HepG2 (cell line): ENCODE results near the gene SNN. TPM values are rescaled to one million over a fixed set of nuclear protein-coding genes. Genes with fewer than 3 reads are reported as not detected.

Source experiments
- ATAC-seq: fragments of 200-7000 bp; cut with Tn5 transposase; 3 replicates; pipeline ENCODE4 v1.9.1; 2020; ENCODE audit warnings: mild to moderate bottlenecking, moderate library complexity
- BruUV-seq: library from RNA; stranded (reverse); fragments of 400-500 nt; replicated peaks from 2 replicates; lab custom pipeline; 2021; lab: Mats Ljungman, UMichigan
- CTCF ChIA-PET: fragments of 300-600 bp; formaldehyde crosslinking; extraction: SDS; loops from one replicate; lab custom pipeline; 2021; ENCODE audit warnings: low total read pairs, inconsistent platforms, low intra/inter-chr PET ratio; lab: Yijun Ruan, JAX
- POLR2A ChIA-PET: fragments of 350-600 bp; sonication (Branson Sonifier 250); formaldehyde crosslinking; loops from one replicate; lab custom pipeline; 2020; ENCODE audit warnings: antibody characterized with exemption, inconsistent platforms; lab: Yijun Ruan, JAX
- DNase-seq: peaks from one replicate; pipeline ENCODE4 v3.0.0-alpha.2; 2015; ENCODE audit warnings: low spot score
- FAIRE-seq: peaks from 3 replicates; lab custom pipeline; 2011; peaks lifted over from hg19 to GRCh38; lab: Jason Lieb, UNC
- H2AFZ ChIP-seq: one replicate; pipeline ENCODE4 v1.6.1; 2011; ENCODE audit warnings: low read length, inconsistent platforms
- H3K27ac ChIP-seq: fragments of 300-600 bp; 3 replicates; pipeline ENCODE4 v1.8.0; 2011; ENCODE audit warnings: mixed run types, mild to moderate bottlenecking, mixed read lengths, low read length, inconsistent platforms; ENCODE audit not compliant: insufficient read depth; ENCODE audit errors: extremely low read length
- H3K27me3 ChIP-seq, 2 experiments: fragments of 200-600 bp in 1 of 2; 2 replicates in 1 of 2; 3 replicates in 1 of 2; pipeline versions ENCODE4 v1.6.0 to v1.8.0; 2011; ENCODE audit warnings: low read length in 2 of 2, mild to moderate bottlenecking in 2 of 2, moderate library complexity in 2 of 2, inconsistent platforms in 1 of 2; ENCODE audit not compliant: insufficient read depth in 2 of 2, control insufficient read depth in 1 of 2
- H3K36me3 ChIP-seq, 2 experiments: fragments of 200-600 bp in 1 of 2; replicated peaks in 1 of 2; 2 replicates in 1 of 2; 3 replicates in 1 of 2; pipeline versions ENCODE4 v1.5.1 to v1.8.0; 2011; ENCODE audit warnings: low read length in 2 of 2, inconsistent platforms in 1 of 2; ENCODE audit not compliant: insufficient read depth in 2 of 2, control insufficient read depth in 1 of 2
- H3K4me1 ChIP-seq: 2 replicates; pipeline ENCODE4 v1.5.1; 2012; ENCODE audit warnings: low read length, inconsistent platforms; ENCODE audit not compliant: insufficient read depth
- H3K4me2 ChIP-seq: 2 replicates; pipeline ENCODE4 v1.6.0; 2011; ENCODE audit warnings: low read depth, low read length, inconsistent platforms
- H3K4me3 ChIP-seq, 3 experiments: fragments of 200-600 bp in 1 of 3; sonication (generic), shearing (Covaris generic) in 1 of 3; replicated peaks in 1 of 3; 2 replicates each; pipeline ENCODE4 v1.5.1; 2011 to 2016; ENCODE audit warnings: low read length in 3 of 3, inconsistent platforms in 2 of 3, low read depth in 2 of 3, mild to moderate bottlenecking in 2 of 3, control low read depth in 1 of 3, mixed read lengths in 1 of 3; ENCODE audit not compliant: insufficient read depth in 1 of 3
- H3K79me2 ChIP-seq: one replicate; pipeline ENCODE4 v1.6.1; 2011; ENCODE audit warnings: low read length, inconsistent platforms; ENCODE audit not compliant: insufficient read depth
- H3K9ac ChIP-seq: 2 replicates; pipeline ENCODE4 v1.6.0; 2011; ENCODE audit warnings: mild to moderate bottlenecking, low read depth, low read length, inconsistent platforms; ENCODE audit not compliant: insufficient read depth
- H3K9me3 ChIP-seq: 2 replicates; pipeline ENCODE4 v1.5.1; 2012; ENCODE audit warnings: mild to moderate bottlenecking, low read length
- H4K20me1 ChIP-seq: 2 replicates; pipeline ENCODE4 v1.6.0; 2011; ENCODE audit warnings: inconsistent platforms, mild to moderate bottlenecking, low read length, moderate library complexity; ENCODE audit not compliant: insufficient read depth
- AGO2 ChIP-seq: fragments of 200-400 bp; formaldehyde crosslinking; optimal IDR thresholded peaks from 2 replicates; pipeline ENCODE3; 2017; ENCODE audit warnings: mild to moderate bottlenecking, low read depth, low read length, moderate library complexity
- CAMTA2 ChIP-seq: sonication (generic); formaldehyde crosslinking; IDR thresholded peaks from 2 replicates; pipeline ENCODE4 v1.4.0; 2020; ENCODE audit warnings: mild to moderate bottlenecking, missing genetic modification reagents, borderline replicate concordance
- KAT8 ChIP-seq: IDR thresholded peaks from 2 replicates; pipeline ENCODE4 v1.6.1; 2016; ENCODE audit warnings: missing genetic modification reagents, missing compliant biosample characterization
- NRL ChIP-seq: sonication (generic); formaldehyde crosslinking; IDR thresholded peaks from 2 replicates; pipeline ENCODE4 v1.5.0; 2020; ENCODE audit warnings: missing genetic modification reagents, mild to moderate bottlenecking, moderate library complexity, borderline replicate concordance
- ZNF543 ChIP-seq: sonication (generic); formaldehyde crosslinking; IDR thresholded peaks from 2 replicates; pipeline ENCODE4 v1.4.0; 2020; ENCODE audit warnings: mild to moderate bottlenecking, missing genetic modification reagents
- ZNF724P ChIP-seq: sonication (generic); formaldehyde crosslinking; IDR thresholded peaks from 2 replicates; pipeline ENCODE4 v1.8.0; 2022; ENCODE audit warnings: missing genetic modification reagents, borderline replicate concordance
- ZNF768 ChIP-seq: sonication (generic); formaldehyde crosslinking; IDR thresholded peaks from 2 replicates; pipeline ENCODE4 v1.4.0; 2020; ENCODE audit warnings: missing genetic modification reagents
- ZNF891 ChIP-seq: sonication (generic); formaldehyde crosslinking; IDR thresholded peaks from 2 replicates; pipeline ENCODE4 v1.5.0; 2020; ENCODE audit warnings: mild to moderate bottlenecking, missing genetic modification reagents
- WGBS: methylation state at CpG from one replicate; pipeline ENCODE4 v1.1.6; 2017; ENCODE audit warnings: low lambda C conversion rate; 5-methylcytosine and 5-hydroxymethylcytosine counted together
- in situ Hi-C: cut with HindIII; loops from 2 replicates; pipeline ENCODE4 v1.10.0; 2017; ENCODE audit warnings: low pct_unique_long_range_greater_than_20kb; ENCODE audit not compliant: extremely low pct_ligation_motif_present
- intact Hi-C: fragments of 100-400 bp; cut with micrococcal nuclease; formaldehyde crosslinking; loops from one replicate; pipeline ENCODE4 v1.10.0; 2022; ENCODE audit not compliant: unreplicated experiment
- polyA plus RNA-seq, 8 experiments: library from polyadenylated mRNA; depleted of rRNA in 3 of 8; stranded (reverse) in 7 of 8; unstranded in 1 of 8; fragments of >200 nt; fragmentation: Illumina TruSeq in 4 of 8; extraction: Trizol in 4 of 8; gene quantifications; 2 replicates each; pipeline versions ENCODE4 v1.2.1 to v1.2.3, GENCODE V29; 2011 to 2016; ENCODE audit warnings: low read depth in 4 of 8, missing spikeins in 1 of 8, mixed read lengths in 1 of 8; ENCODE audit not compliant: insufficient read depth in 1 of 8
- total RNA-seq, 5 experiments: library from RNA; depleted of rRNA; stranded (reverse); fragments of >200 nt; fragmentation: Illumina TruSeq; extraction: Trizol; gene quantifications; 2 replicates each; pipeline ENCODE4 v1.2.3, GENCODE V29; 2016; ENCODE audit warnings: low read depth in 1 of 5
- TF ChIP-seq, protein P1 (sequence below): sonication (generic); formaldehyde crosslinking; IDR thresholded peaks from 2 replicates; pipeline ENCODE4 v1.4.0; 2020; ENCODE audit warnings: missing genetic modification reagents, borderline replicate concordance
- TF ChIP-seq, protein P2 (sequence below): sonication (generic); formaldehyde crosslinking; IDR thresholded peaks from 2 replicates; pipeline ENCODE4 v1.4.0; 2020; ENCODE audit warnings: mild to moderate bottlenecking, missing genetic modification reagents
- TF ChIP-seq, protein P3 (sequence below): sonication (generic); formaldehyde crosslinking; IDR thresholded peaks from 2 replicates; pipeline ENCODE4 v1.5.0; 2020; ENCODE audit warnings: mild to moderate bottlenecking, missing genetic modification reagents, borderline replicate concordance

The SNN gene
- total and polyA plus RNA-seq, 2 of the 13 experiments (the other 11 are each of a cell fraction or from before 2014, with no cell fraction given) = 5.2 to 8.4 TPM

DNA sequence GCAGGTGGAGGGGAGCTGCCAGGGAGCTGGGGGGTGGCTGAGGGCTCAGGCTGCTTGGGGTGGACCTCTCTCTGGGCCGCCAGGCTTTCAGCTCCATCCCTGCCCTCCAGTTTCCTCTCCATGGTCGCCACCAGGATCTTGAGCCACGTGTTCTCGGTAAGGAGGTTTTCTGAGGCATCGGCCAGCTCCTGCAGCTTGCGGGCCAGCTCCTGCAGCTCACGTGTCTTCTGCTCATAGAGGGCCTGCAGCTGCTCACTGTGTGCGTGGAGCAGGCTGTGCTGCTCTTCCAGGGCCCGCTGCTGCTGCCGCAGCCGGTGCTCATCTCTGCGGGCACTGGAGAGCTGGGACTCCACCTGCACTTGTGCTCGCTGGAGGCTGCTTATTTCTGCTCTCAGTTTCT is 11.0 kb downstream of the SNN start:
- intact Hi-C loops = no loop called here
- peaks cover 19% of the 10 kb centered on the region for H3K4me1 ChIP-seq
- H3K27me3 ChIP-seq = no peaks in the 10 kb centered on the region
- no TSS peak for BruUV-seq
- in situ Hi-C loops = no loop called here
- H3K4me3 ChIP-seq = no peak overlapping the region
- no peak overlapping the region for H3K4me2 ChIP-seq
- no peak for ATAC-seq
- H3K27ac ChIP-seq = no peak overlapping the region
- peaks cover 51 to 80% of the 10 kb centered on the region in 2 experiments for H3K36me3 ChIP-seq
- TF ChIP-seq NRL = 0 out of 2 replicates have a peak, but pooled peaks have one; percentile 42
- peak; percentile 30; the same call in 1 of the 2 replicates for TF ChIP-seq ZNF724P (CRISPR knock-in tag)
- no peak for TF ChIP-seq ZNF543 (CRISPR knock-in tag)
- TF ChIP-seq, protein P1, sequence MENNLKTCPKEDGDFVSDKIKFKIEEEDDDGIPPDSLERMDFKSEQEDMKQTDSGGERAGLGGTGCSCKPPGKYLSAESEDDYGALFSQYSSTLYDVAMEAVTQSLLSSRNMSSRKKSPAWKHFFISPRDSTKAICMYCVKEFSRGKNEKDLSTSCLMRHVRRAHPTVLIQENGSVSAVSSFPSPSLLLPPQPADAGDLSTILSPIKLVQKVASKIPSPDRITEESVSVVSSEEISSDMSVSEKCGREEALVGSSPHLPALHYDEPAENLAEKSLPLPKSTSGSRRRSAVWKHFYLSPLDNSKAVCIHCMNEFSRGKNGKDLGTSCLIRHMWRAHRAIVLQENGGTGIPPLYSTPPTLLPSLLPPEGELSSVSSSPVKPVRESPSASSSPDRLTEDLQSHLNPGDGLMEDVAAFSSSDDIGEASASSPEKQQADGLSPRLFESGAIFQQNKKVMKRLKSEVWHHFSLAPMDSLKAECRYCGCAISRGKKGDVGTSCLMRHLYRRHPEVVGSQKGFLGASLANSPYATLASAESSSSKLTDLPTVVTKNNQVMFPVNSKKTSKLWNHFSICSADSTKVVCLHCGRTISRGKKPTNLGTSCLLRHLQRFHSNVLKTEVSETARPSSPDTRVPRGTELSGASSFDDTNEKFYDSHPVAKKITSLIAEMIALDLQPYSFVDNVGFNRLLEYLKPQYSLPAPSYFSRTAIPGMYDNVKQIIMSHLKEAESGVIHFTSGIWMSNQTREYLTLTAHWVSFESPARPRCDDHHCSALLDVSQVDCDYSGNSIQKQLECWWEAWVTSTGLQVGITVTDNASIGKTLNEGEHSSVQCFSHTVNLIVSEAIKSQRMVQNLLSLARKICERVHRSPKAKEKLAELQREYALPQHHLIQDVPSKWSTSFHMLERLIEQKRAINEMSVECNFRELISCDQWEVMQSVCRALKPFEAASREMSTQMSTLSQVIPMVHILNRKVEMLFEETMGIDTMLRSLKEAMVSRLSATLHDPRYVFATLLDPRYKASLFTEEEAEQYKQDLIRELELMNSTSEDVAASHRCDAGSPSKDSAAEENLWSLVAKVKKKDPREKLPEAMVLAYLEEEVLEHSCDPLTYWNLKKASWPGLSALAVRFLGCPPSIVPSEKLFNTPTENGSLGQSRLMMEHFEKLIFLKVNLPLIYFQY (CRISPR knock-in tag) = no peak
- peak; percentile 78 for TF ChIP-seq AGO2
- TF ChIP-seq ZNF891 = 0 out of 2 replicates have a peak, but pooled peaks have one; percentile 43
- peak; percentile 45; the same call in 1 of the 2 replicates for TF ChIP-seq ZNF768 (CRISPR knock-in tag)
- TF ChIP-seq, protein P2, sequence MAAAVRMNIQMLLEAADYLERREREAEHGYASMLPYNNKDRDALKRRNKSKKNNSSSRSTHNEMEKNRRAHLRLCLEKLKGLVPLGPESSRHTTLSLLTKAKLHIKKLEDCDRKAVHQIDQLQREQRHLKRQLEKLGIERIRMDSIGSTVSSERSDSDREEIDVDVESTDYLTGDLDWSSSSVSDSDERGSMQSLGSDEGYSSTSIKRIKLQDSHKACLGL (CRISPR knock-in tag) = peak; percentile 28; the same call in 1 of the 2 replicates
- no peak for TF ChIP-seq KAT8 (CRISPR knock-in tag)
- TF ChIP-seq, protein P3, sequence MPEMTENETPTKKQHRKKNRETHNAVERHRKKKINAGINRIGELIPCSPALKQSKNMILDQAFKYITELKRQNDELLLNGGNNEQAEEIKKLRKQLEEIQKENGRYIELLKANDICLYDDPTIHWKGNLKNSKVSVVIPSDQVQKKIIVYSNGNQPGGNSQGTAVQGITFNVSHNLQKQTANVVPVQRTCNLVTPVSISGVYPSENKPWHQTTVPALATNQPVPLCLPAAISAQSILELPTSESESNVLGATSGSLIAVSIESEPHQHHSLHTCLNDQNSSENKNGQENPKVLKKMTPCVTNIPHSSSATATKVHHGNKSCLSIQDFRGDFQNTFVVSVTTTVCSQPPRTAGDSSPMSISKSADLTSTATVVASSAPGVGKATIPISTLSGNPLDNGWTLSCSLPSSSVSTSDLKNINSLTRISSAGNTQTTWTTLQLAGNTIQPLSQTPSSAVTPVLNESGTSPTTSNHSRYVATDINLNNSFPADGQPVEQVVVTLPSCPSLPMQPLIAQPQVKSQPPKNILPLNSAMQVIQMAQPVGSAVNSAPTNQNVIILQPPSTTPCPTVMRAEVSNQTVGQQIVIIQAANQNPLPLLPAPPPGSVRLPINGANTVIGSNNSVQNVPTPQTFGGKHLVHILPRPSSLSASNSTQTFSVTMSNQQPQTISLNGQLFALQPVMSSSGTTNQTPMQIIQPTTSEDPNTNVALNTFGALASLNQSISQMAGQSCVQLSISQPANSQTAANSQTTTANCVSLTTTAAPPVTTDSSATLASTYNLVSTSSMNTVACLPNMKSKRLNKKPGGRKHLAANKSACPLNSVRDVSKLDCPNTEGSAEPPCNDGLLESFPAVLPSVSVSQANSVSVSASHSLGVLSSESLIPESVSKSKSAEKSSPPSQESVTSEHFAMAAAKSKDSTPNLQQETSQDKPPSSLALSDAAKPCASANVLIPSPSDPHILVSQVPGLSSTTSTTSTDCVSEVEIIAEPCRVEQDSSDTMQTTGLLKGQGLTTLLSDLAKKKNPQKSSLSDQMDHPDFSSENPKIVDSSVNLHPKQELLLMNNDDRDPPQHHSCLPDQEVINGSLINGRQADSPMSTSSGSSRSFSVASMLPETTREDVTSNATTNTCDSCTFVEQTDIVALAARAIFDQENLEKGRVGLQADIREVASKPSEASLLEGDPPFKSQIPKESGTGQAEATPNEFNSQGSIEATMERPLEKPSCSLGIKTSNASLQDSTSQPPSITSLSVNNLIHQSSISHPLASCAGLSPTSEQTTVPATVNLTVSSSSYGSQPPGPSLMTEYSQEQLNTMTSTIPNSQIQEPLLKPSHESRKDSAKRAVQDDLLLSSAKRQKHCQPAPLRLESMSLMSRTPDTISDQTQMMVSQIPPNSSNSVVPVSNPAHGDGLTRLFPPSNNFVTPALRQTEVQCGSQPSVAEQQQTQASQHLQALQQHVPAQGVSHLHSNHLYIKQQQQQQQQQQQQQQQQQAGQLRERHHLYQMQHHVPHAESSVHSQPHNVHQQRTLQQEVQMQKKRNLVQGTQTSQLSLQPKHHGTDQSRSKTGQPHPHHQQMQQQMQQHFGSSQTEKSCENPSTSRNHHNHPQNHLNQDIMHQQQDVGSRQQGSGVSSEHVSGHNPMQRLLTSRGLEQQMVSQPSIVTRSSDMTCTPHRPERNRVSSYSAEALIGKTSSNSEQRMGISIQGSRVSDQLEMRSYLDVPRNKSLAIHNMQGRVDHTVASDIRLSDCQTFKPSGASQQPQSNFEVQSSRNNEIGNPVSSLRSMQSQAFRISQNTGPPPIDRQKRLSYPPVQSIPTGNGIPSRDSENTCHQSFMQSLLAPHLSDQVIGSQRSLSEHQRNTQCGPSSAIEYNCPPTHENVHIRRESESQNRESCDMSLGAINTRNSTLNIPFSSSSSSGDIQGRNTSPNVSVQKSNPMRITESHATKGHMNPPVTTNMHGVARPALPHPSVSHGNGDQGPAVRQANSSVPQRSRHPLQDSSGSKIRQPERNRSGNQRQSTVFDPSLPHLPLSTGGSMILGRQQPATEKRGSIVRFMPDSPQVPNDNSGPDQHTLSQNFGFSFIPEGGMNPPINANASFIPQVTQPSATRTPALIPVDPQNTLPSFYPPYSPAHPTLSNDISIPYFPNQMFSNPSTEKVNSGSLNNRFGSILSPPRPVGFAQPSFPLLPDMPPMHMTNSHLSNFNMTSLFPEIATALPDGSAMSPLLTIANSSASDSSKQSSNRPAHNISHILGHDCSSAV (CRISPR knock-in tag) = no peak
- TF ChIP-seq CAMTA2 (CRISPR knock-in tag) = no peak
- TF ChIP-seq, all 625 proteins: peak for 6
- ChIA-PET POLR2A (interaction anchor here (1.3 kb wide), 1 partner anchor 11 kb away, joined by 3 read pairs; no protein-coding TSS in a partner anchor), CTCF (no interaction called here)
- Histone ChIP-seq H2AFZ (no peak overlapping the region), H3K9me3 (no peaks in the 10 kb centered on the region), H3K79me2 (no peaks in the 10 kb centered on the region), H4K20me1 (peaks cover 4% of the 10 kb centered on the region; the same call in 1 of the 2 replicates), H3K9ac (no peak overlapping the region)
- WGBS = 94% methylated on average over 13 of the region's 13 CpGs
- FAIRE-seq = no peak
- DNase-seq = no peak
